Measurements from ENCODE around the gene COTL1.
"Not testable (repeated sequence)": the region's sequence is repeated elsewhere in the genome, so short reads cannot be mapped to it uniquely, and the experiment has no call there.

COTL1 gene

DNA sequence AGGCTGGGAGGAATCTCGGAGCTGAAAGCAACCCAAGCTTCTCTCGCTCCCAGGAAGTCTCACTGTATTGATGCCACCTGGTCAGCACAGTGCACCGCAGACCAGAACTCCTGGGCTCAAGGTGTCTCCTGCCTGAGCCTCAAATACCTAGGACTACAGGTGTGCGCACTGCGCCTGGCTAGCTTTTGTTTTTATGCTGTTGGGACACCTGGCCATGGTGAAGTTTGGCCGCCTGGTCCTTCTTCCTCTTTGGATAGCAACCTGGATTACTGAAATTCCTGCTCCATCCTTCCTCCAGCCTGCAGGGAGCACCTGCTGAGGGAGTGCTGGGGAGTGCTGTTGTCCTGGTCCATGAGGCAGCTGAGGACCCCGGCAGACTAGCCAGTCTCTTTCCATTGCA is 56.6 kb downstream of the COTL1 start:
- Histone ChIP-seq H3K36me3 (ENCODE audit: insufficient read depth) (no peaks in the 10 kb centered on the region), H3K4me1 (ENCODE audit: low read depth, poor library complexity, severe bottlenecking) (no peaks in the 10 kb centered on the region), H4K20me1 (ENCODE audit: insufficient read depth) (no peaks in the 10 kb centered on the region), H3K4me2 (no peak overlapping the region), H3K27ac (no peak overlapping the region), H3K9ac (no peak overlapping the region), H2AFZ (ENCODE audit: low read depth) (no peak overlapping the region), H3K4me3 (IDR thresholded peaks at IDR 0.05; ENCODE audit: insufficient read depth, low read depth, low read length) (no peak overlapping the region), H3K27me3 (ENCODE audit: insufficient read depth, low read depth) (peaks cover 50% of the 10 kb centered on the region), H3K79me2 (ENCODE audit: insufficient read depth, low read depth) (no peaks in the 10 kb centered on the region)
- TF ChIP-seq, protein P1, sequence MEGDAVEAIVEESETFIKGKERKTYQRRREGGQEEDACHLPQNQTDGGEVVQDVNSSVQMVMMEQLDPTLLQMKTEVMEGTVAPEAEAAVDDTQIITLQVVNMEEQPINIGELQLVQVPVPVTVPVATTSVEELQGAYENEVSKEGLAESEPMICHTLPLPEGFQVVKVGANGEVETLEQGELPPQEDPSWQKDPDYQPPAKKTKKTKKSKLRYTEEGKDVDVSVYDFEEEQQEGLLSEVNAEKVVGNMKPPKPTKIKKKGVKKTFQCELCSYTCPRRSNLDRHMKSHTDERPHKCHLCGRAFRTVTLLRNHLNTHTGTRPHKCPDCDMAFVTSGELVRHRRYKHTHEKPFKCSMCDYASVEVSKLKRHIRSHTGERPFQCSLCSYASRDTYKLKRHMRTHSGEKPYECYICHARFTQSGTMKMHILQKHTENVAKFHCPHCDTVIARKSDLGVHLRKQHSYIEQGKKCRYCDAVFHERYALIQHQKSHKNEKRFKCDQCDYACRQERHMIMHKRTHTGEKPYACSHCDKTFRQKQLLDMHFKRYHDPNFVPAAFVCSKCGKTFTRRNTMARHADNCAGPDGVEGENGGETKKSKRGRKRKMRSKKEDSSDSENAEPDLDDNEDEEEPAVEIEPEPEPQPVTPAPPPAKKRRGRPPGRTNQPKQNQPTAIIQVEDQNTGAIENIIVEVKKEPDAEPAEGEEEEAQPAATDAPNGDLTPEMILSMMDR (conservative IDR thresholded peaks at IDR 0.05; ENCODE audit: low read depth, low read length), result no peak

DNA sequence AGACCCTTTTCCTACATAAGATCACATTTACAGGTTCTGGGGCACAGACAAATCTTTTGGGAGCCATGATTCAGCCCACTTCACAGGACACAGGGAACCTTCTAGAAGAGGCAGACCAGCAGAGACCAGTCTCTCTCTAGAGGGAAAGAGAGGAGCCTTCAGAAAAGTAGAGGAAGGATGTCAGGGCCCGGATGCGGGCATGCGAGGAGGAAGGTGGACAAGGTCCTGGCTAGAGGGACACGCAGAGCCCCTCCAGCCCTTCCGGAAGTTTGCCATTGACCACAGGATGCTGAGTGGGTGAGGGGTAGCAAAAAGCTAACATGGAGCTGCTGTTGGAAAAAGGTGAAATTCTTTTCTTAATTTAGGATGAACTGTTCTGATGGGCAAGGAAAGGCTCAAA is 57.6 kb downstream of the COTL1 start:
- H3K27ac ChIP-seq, result no peak overlapping the region
- no peak overlapping the region for H3K4me3 ChIP-seq (IDR thresholded peaks at IDR 0.05; ENCODE audit: insufficient read depth, low read depth, low read length)
- no peaks in the 10 kb centered on the region for H3K79me2 ChIP-seq (ENCODE audit: insufficient read depth, low read depth)
- no peaks in the 10 kb centered on the region for H3K36me3 ChIP-seq (ENCODE audit: insufficient read depth)
- H3K4me2 ChIP-seq, result no peak overlapping the region
- no peaks in the 10 kb centered on the region for H3K4me1 ChIP-seq (ENCODE audit: low read depth, poor library complexity, severe bottlenecking)
- TF ChIP-seq, protein P1 (conservative IDR thresholded peaks at IDR 0.05; ENCODE audit: low read depth, low read length), result no peak
- H3K9ac ChIP-seq, result no peak overlapping the region
- H4K20me1 ChIP-seq (ENCODE audit: insufficient read depth), result no peaks in the 10 kb centered on the region
- H3K27me3 ChIP-seq (ENCODE audit: insufficient read depth, low read depth), result peaks cover 49% of the 10 kb centered on the region
- no peak overlapping the region for H2AFZ ChIP-seq (ENCODE audit: low read depth)

DNA sequence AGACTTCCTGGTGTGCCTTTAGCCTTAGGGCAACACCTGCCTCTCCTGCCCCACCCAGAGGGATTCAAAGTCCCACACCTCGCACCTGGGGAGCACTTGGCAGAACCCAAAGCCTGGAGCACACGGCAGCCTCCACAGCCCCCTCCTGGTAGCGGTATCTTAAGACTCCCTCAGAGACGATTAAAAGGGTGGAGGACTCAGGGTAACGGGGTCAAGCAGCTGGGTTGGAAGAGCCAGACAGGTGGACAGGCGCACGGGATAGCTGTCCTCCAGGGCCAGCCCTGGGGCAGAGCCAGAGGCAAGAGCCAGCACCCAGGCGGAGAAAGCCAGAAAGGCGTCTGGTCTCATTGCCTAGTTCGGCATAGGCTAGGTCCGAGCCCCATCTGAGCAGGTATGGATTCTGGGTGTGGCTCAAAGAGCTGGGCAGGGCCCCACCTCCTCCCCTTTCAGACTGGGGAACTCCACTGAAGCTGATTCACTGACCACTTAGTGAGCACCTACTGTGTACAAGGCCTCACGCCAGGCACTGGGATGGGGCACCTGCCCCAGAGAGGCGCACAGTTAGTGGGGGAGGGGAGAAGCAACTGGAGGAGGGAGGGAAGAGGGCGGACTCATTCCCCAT is 58.5 kb downstream of the COTL1 start:
- TF ChIP-seq, protein P1 (conservative IDR thresholded peaks at IDR 0.05; ENCODE audit: low read depth, low read length), result no peak
- no peaks in the 10 kb centered on the region for H3K79me2 ChIP-seq (ENCODE audit: insufficient read depth, low read depth)
- no peaks in the 10 kb centered on the region for H3K36me3 ChIP-seq (ENCODE audit: insufficient read depth)
- no peak overlapping the region for H3K4me3 ChIP-seq (IDR thresholded peaks at IDR 0.05; ENCODE audit: insufficient read depth, low read depth, low read length)
- H2AFZ ChIP-seq (ENCODE audit: low read depth), result no peak overlapping the region
- no peak overlapping the region for H3K27ac ChIP-seq
- H3K4me1 ChIP-seq (ENCODE audit: low read depth, poor library complexity, severe bottlenecking), result no peaks in the 10 kb centered on the region
- H3K4me2 ChIP-seq, result no peak overlapping the region
- H3K9ac ChIP-seq, result no peak overlapping the region
- H4K20me1 ChIP-seq (ENCODE audit: insufficient read depth), result no peaks in the 10 kb centered on the region
- peaks cover 48% of the 10 kb centered on the region; the same call in 1 of the 2 replicates for H3K27me3 ChIP-seq (ENCODE audit: insufficient read depth, low read depth)

DNA sequence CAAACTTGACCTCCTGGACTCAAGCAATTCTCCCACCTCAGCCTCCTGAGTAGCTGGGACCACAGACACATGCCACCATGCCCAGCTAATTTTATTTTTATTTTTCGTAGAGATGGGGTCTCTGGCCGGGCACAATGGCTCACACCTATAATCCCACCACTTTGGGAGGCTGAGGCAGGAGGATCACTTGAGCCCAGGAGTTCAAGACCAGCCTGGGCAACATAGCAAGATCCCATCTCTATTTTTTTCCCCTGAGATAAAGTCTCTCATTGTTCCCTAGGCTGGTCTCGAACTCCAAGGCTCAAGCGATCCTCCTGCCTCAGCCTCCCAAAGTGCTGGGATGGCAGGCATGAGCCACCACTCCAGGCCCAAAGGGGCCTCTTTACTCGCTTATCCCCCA is 59.0 kb downstream of the COTL1 start:
- H2AFZ ChIP-seq (ENCODE audit: low read depth); H3K4me2 ChIP-seq; H3K27ac ChIP-seq; H3K4me3 ChIP-seq (IDR thresholded peaks at IDR 0.05; ENCODE audit: insufficient read depth, low read depth, low read length); H3K79me2 ChIP-seq (ENCODE audit: insufficient read depth, low read depth); H3K36me3 ChIP-seq (ENCODE audit: insufficient read depth); H3K9ac ChIP-seq; H3K4me1 ChIP-seq (ENCODE audit: low read depth, poor library complexity, severe bottlenecking); H4K20me1 ChIP-seq (ENCODE audit: insufficient read depth): not testable (repeated sequence)
- H3K27me3 ChIP-seq (ENCODE audit: insufficient read depth, low read depth), result peaks cover 42% of the 10 kb centered on the region; the same call in 1 of the 2 replicates

DNA sequence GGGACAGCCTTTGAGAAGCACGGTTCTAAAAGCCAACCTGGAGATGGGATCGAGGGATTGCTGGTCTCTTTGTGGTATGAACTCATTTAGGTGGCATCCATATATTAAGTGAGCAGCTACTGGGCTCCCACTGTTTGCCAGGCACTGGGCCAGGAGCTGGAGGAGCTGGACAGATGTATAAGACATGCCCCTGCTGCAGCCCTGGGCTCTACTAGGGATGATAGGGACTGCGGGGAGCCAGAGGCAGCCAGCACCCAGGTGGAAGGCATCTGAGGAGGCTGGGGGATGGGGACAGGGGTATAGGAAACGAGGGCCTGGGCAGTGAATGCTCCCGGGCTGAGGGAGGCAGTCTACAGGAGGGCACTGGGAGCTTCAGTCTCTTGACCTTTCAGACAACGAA is 60.4 kb downstream of the COTL1 start:
- Histone ChIP-seq H3K79me2 (ENCODE audit: insufficient read depth, low read depth) (no peaks in the 10 kb centered on the region), H3K4me2 (no peak overlapping the region), H3K27ac (no peak overlapping the region), H3K4me1 (ENCODE audit: low read depth, poor library complexity, severe bottlenecking) (no peaks in the 10 kb centered on the region), H3K4me3 (IDR thresholded peaks at IDR 0.05; ENCODE audit: insufficient read depth, low read depth, low read length) (no peak overlapping the region), H2AFZ (ENCODE audit: low read depth) (no peak overlapping the region), H4K20me1 (ENCODE audit: insufficient read depth) (no peaks in the 10 kb centered on the region), H3K9ac (no peak overlapping the region), H3K36me3 (ENCODE audit: insufficient read depth) (no peaks in the 10 kb centered on the region), H3K27me3 (ENCODE audit: insufficient read depth, low read depth) (peaks cover 42% of the 10 kb centered on the region; the same call in 1 of the 2 replicates)
- TF ChIP-seq, protein P1 (conservative IDR thresholded peaks at IDR 0.05; ENCODE audit: low read depth, low read length), result no peak
